Thyroid gland (tissue), 4 donors: ENCODE data around the gene SELP. TPM values are rescaled to one million over a fixed set of nuclear protein-coding genes. Genes with fewer than 3 reads are reported as not detected.

Experiments
- DNase-seq, 2 donors: peaks; one replicate each; pipeline ENCODE4 v3.0.0-alpha.2; 2019
- H3K27ac ChIP-seq, 3 donors: fragments of 200-600 bp; sonication (generic); 1 replicate in 2 of 3; 2 replicates in 1 of 3; pipeline ENCODE4 v1.5.1; 2016 to 2019; ENCODE audit warnings: mild to moderate bottlenecking in 1 of 3, moderate library complexity in 1 of 3
- H3K27me3 ChIP-seq: fragments of 200-600 bp; sonication (generic); one replicate; pipeline ENCODE4 v1.5.1; 2019
- H3K36me3 ChIP-seq, 2 donors: fragments of 200-600 bp; sonication (generic); one replicate each; pipeline ENCODE4 v1.5.1; 2016 to 2019
- H3K4me1 ChIP-seq, 2 donors: fragments of 200-600 bp; sonication (generic); one replicate each; pipeline ENCODE4 v1.5.1; 2017 to 2019
- H3K4me3 ChIP-seq, 3 donors: fragments of 200-600 bp; sonication (generic); replicated peaks in 1 of 3; 1 replicate in 2 of 3; 2 replicates in 1 of 3; pipeline ENCODE4 v1.5.1; 2016; ENCODE audit warnings: mild to moderate bottlenecking in 1 of 3
- H3K9me3 ChIP-seq: fragments of 200-600 bp; sonication (generic); one replicate; pipeline ENCODE4 v1.5.1; 2017
- POLR2A ChIP-seq, 2 donors: fragments of 450-650 bp; IDR thresholded peaks; one replicate each; pipeline ENCODE4 v1.6.1; 2017; ENCODE audit warnings: antibody characterized with exemption in 2 of 2, mild to moderate bottlenecking in 2 of 2, moderate library complexity in 1 of 2
- WGBS, 2 donors: methylation state at CpG; one replicate each; pipeline ENCODE4 v1.1.5; 2017; 5-methylcytosine and 5-hydroxymethylcytosine counted together
- intact Hi-C: fragments of 100-400 bp; cut with DNase I; formaldehyde crosslinking; loops from one replicate; pipeline ENCODE4 v1.15.1; 2023
- total RNA-seq, 4 donors: library from RNA; depleted of rRNA; stranded (reverse); fragments of >200 nt; gene quantifications; one replicate each; pipeline ENCODE4 v1.2.3, GENCODE V29; 2016
- TF ChIP-seq, protein P1 (sequence below), 6 experiments: fragments of 200-600 bp in 3 of 6; fragments of 450-650 bp in 3 of 6; sonication (generic) in 3 of 6; IDR thresholded peaks; one replicate each; pipeline ENCODE4 v1.5.1; 2016 to 2019; ENCODE audit warnings: antibody characterized with exemption in 6 of 6, mild to moderate bottlenecking in 2 of 6, inconsistent platforms in 1 of 6, moderate library complexity in 1 of 6

The SELP gene
- total RNA-seq, 4 donors from 2014 or later, result 3.6 to 8.2 (median 5.4) TPM

DNA sequence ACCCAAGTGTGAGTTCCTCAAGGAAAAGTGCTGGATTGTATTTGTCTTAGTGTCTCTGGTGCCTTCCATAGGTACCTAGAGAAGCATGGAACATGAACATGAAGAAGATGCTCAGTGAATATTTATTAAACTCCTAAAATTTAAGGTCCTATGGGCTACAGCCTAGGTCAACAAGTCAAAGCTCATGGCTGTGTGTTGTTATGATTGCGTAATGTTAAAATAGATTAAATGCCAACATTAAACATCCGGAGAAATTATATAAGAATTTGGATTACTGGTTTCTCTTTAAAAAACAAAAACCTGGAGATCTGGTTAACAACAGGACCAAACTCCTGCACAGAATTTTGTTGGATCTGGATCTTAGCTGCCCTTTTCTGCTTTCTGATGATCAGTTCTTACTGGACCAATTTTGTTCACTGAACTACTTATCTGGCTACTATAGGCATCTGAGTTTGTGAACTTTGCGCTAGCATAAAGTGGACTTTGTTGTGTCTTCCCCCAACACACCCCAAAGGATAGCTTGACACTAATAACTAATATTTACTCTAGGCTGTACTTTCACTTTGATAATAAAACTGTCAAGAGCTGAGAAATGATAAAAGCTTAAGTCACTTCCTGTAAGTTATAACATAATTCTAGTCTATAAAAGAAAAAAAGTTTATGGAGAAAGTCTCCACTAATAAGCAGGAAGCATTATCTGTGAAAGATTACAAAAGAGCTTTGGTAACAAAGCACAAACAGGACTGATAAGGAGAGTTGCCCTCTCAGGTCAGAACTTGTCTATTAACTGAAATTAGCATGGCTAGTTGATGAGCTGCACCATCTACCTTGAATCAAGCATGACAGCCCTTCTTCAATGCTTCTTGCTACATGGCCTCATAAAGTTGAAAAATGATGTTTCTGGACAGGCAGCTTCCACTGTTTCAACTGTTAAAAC lies 64.3 kb downstream of the SELP start:
- no peak overlapping the region for H3K4me3 ChIP-seq
- TF ChIP-seq, protein P1, sequence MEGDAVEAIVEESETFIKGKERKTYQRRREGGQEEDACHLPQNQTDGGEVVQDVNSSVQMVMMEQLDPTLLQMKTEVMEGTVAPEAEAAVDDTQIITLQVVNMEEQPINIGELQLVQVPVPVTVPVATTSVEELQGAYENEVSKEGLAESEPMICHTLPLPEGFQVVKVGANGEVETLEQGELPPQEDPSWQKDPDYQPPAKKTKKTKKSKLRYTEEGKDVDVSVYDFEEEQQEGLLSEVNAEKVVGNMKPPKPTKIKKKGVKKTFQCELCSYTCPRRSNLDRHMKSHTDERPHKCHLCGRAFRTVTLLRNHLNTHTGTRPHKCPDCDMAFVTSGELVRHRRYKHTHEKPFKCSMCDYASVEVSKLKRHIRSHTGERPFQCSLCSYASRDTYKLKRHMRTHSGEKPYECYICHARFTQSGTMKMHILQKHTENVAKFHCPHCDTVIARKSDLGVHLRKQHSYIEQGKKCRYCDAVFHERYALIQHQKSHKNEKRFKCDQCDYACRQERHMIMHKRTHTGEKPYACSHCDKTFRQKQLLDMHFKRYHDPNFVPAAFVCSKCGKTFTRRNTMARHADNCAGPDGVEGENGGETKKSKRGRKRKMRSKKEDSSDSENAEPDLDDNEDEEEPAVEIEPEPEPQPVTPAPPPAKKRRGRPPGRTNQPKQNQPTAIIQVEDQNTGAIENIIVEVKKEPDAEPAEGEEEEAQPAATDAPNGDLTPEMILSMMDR (IDR thresholded peaks at IDR 0.05), result no peak
- TF ChIP-seq POLR2A (IDR thresholded peaks at IDR 0.05), result no peak
- no peaks in the 10 kb centered on the region for H3K36me3 ChIP-seq
- no peak overlapping the region for H3K27ac ChIP-seq
- 87 to 91% methylated on average over 3 of the region's 3 CpGs for WGBS, 2 donors
- no peaks in the 10 kb centered on the region for H3K27me3 ChIP-seq
- H3K9me3 ChIP-seq, result no peaks in the 10 kb centered on the region
- intact Hi-C loops, result no loop called here
- H3K4me1 ChIP-seq, result no peaks in the 10 kb centered on the region
- DNase-seq, result no peak

GRCh38 chr1:169563650-169564049 lies 66.3 kb downstream of the SELP start:
- Histone ChIP-seq H3K4me3 (no peak overlapping the region), H3K27me3 (no peaks in the 10 kb centered on the region), H3K36me3 (no peaks in the 10 kb centered on the region), H3K27ac (no peak overlapping the region), H3K9me3 (no peaks in the 10 kb centered on the region), H3K4me1 (no peaks in the 10 kb centered on the region)
- intact Hi-C loops, result no loop called here
- DNase-seq, result no peak
- TF ChIP-seq, protein P1 (IDR thresholded peaks at IDR 0.05), result no peak
- TF ChIP-seq POLR2A (IDR thresholded peaks at IDR 0.05), result no peak

GRCh38 chr1:169563019-169563615 lies 66.8 kb downstream of the SELP start:
- Histone ChIP-seq H3K9me3 (no peaks in the 10 kb centered on the region), H3K4me3 (no peak overlapping the region), H3K27me3 (no peaks in the 10 kb centered on the region), H3K36me3 (no peaks in the 10 kb centered on the region), H3K4me1 (no peaks in the 10 kb centered on the region), H3K27ac (no peak overlapping the region)
- WGBS, 2 donors, result 92 to 95% methylated on average over 1 of the region's 1 CpG
- TF ChIP-seq, protein P1 (IDR thresholded peaks at IDR 0.05), result no peak
- TF ChIP-seq POLR2A (IDR thresholded peaks at IDR 0.05), result no peak
- intact Hi-C loops, result no loop called here
- no peak for DNase-seq

GRCh38 chr1:169561692-169562091 lies 68.2 kb downstream of the SELP start:
- Histone ChIP-seq H3K27ac (no peak overlapping the region), H3K9me3 (no peaks in the 10 kb centered on the region), H3K4me1 (no peaks in the 10 kb centered on the region), H3K27me3 (no peaks in the 10 kb centered on the region), H3K36me3 (no peaks in the 10 kb centered on the region), H3K4me3 (no peak overlapping the region)
- WGBS, 2 donors, result 67 to 68% methylated on average over 1 of the region's 1 CpG
- TF ChIP-seq, protein P1 (IDR thresholded peaks at IDR 0.05), result no peak
- no peak for TF ChIP-seq POLR2A (IDR thresholded peaks at IDR 0.05)
- no peak for DNase-seq
- intact Hi-C loops, result no loop called here

DNA sequence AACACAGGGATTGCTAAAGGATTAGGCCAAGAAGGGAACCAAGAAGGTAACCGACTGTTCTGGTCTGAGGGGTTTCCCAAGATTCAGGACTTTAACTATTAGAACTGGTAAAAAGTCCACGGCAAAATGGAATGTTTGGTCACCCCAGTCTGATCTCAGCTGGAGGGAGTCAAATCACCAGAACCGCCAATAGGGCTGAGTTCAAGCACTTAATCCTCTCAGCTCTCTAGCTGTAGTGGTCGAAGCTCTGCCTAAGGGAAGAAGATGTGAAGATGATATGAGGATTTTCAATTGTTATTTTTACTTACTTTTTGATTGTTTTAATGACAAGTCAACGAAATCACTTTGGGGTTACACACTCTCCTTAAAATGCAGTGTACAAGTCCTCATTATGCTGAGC lies 72.8 kb downstream of the SELP start:
- H3K27me3 ChIP-seq, result no peaks in the 10 kb centered on the region
- H3K27ac ChIP-seq, result no peak overlapping the region
- H3K36me3 ChIP-seq, result no peaks in the 10 kb centered on the region
- H3K4me1 ChIP-seq, result no peaks in the 10 kb centered on the region
- intact Hi-C loops, result no loop called here
- H3K4me3 ChIP-seq, result no peak overlapping the region
- 66 to 68% methylated on average over 5 of the region's 5 CpGs for WGBS, 2 donors
- DNase-seq, result no peak
- TF ChIP-seq, protein P1 (IDR thresholded peaks at IDR 0.05), result no peak
- TF ChIP-seq POLR2A (IDR thresholded peaks at IDR 0.05), result no peak
- H3K9me3 ChIP-seq, result no peaks in the 10 kb centered on the region
